HepG2 (cell line): ENCODE measurements around the gene DUS1L. TPM values are rescaled to one million over a fixed set of nuclear protein-coding genes. Genes with fewer than 3 reads are reported as not detected.

Source experiments
- KLF16 ChIP-seq, 2 experiments: sonication (generic) in 1 of 2; formaldehyde crosslinking in 1 of 2; IDR thresholded peaks; 2 replicates each; pipeline versions ENCODE4 v1.6.1 to v1.8.0; 2016 to 2023; ENCODE audit warnings: missing genetic modification reagents in 2 of 2, missing compliant biosample characterization in 1 of 2
- NONO ChIP-seq, 2 experiments: fragments of 450-650 bp in 1 of 2; sonication (generic) in 1 of 2; formaldehyde crosslinking in 1 of 2; IDR thresholded peaks in 1 of 2; conservative IDR thresholded peaks in 1 of 2; 2 replicates each; pipeline versions ENCODE4 v1.6.1 to v1.8.0; 2017 to 2022; ENCODE audit warnings: mild to moderate bottlenecking in 1 of 2, missing genetic modification reagents in 1 of 2, moderate library complexity in 1 of 2
- NR1H2 ChIP-seq: sonication (generic); formaldehyde crosslinking; IDR thresholded peaks from 2 replicates; pipeline ENCODE4 v1.8.1; 2022; ENCODE audit warnings: low read depth, missing genetic modification reagents, borderline replicate concordance
- POLR2A ChIP-seq, 2 experiments: IDR thresholded peaks; 2 replicates each; pipeline ENCODE4 v1.6.1; 2011; ENCODE audit warnings: low read depth in 2 of 2, low read length in 2 of 2, mild to moderate bottlenecking in 1 of 2, moderate library complexity in 1 of 2; ENCODE audit not compliant: insufficient read depth in 1 of 2
- POLR2G ChIP-seq: fragments of 200-400 bp; formaldehyde crosslinking; IDR thresholded peaks from 2 replicates; pipeline ENCODE4 v1.6.1; 2018; ENCODE audit warnings: mild to moderate bottlenecking, low read depth, low read length, moderate library complexity
- REL ChIP-seq: sonication (generic); formaldehyde crosslinking; conservative IDR thresholded peaks from 2 replicates; pipeline ENCODE4 v1.8.0; 2022; ENCODE audit warnings: mild to moderate bottlenecking, missing genetic modification reagents, moderate library complexity
- THAP11 ChIP-seq: IDR thresholded peaks from 2 replicates; pipeline ENCODE4 v1.6.1; 2016; ENCODE audit warnings: missing biosample characterization, missing genetic modification reagents
- TP53 ChIP-seq: sonication (generic); formaldehyde crosslinking; conservative IDR thresholded peaks from 2 replicates; pipeline ENCODE4 v1.4.0; 2020; ENCODE audit warnings: missing genetic modification reagents
- ZNF335 ChIP-seq: sonication (generic); formaldehyde crosslinking; IDR thresholded peaks from 2 replicates; pipeline ENCODE4 v1.4.0; 2020; ENCODE audit warnings: missing genetic modification reagents
- ZNF382 ChIP-seq: sonication (generic); formaldehyde crosslinking; IDR thresholded peaks from 2 replicates; pipeline ENCODE4 v1.5.0; 2020; ENCODE audit warnings: missing genetic modification reagents, mild to moderate bottlenecking, borderline replicate concordance
- ZNF44 ChIP-seq: sonication (generic); formaldehyde crosslinking; IDR thresholded peaks from 2 replicates; pipeline ENCODE4 v1.5.1; 2020; ENCODE audit warnings: mild to moderate bottlenecking, missing genetic modification reagents
- ZNF451 ChIP-seq: sonication (generic); formaldehyde crosslinking; IDR thresholded peaks from 2 replicates; pipeline ENCODE4 v1.5.0; 2020; ENCODE audit warnings: mild to moderate bottlenecking, missing genetic modification reagents
- ZNF556 ChIP-seq: sonication (generic); formaldehyde crosslinking; IDR thresholded peaks from 2 replicates; pipeline ENCODE4 v1.4.0; 2020; ENCODE audit warnings: mild to moderate bottlenecking, missing genetic modification reagents, borderline replicate concordance
- polyA plus RNA-seq, 8 experiments: library from polyadenylated mRNA; depleted of rRNA in 3 of 8; stranded (reverse) in 7 of 8; unstranded in 1 of 8; fragments of >200 nt; fragmentation: Illumina TruSeq in 4 of 8; extraction: Trizol in 4 of 8; gene quantifications; 2 replicates each; pipeline versions ENCODE4 v1.2.1 to v1.2.3, GENCODE V29; 2011 to 2016; ENCODE audit warnings: low read depth in 4 of 8, missing spikeins in 1 of 8, mixed read lengths in 1 of 8; ENCODE audit not compliant: insufficient read depth in 1 of 8
- total RNA-seq, 5 experiments: library from RNA; depleted of rRNA; stranded (reverse); fragments of >200 nt; fragmentation: Illumina TruSeq; extraction: Trizol; gene quantifications; 2 replicates each; pipeline ENCODE4 v1.2.3, GENCODE V29; 2016; ENCODE audit warnings: low read depth in 1 of 5
- TF ChIP-seq, protein P1 (sequence below): IDR thresholded peaks from 2 replicates; pipeline ENCODE4 v1.6.1; 2016; ENCODE audit warnings: low read depth, control low read depth
- TF ChIP-seq, protein P2 (sequence below), 2 experiments: sonication (generic) in 1 of 2; formaldehyde crosslinking in 1 of 2; IDR thresholded peaks; 2 replicates each; pipeline versions ENCODE4 v1.5.1 to v1.6.1; 2011 to 2020; ENCODE audit warnings: borderline replicate concordance in 1 of 2, low read depth in 1 of 2, low read length in 1 of 2, mild to moderate bottlenecking in 1 of 2, missing genetic modification reagents in 1 of 2, moderate library complexity in 1 of 2
- TF ChIP-seq, protein P3 (sequence below): IDR thresholded peaks from 2 replicates; pipeline ENCODE4 v1.6.1; 2016; ENCODE audit warnings: mild to moderate bottlenecking
- TF ChIP-seq, protein P4 (sequence below): sonication (generic); formaldehyde crosslinking; IDR thresholded peaks from 2 replicates; pipeline ENCODE4 v1.5.0; 2020; ENCODE audit warnings: mild to moderate bottlenecking, missing genetic modification reagents, borderline replicate concordance
- TF ChIP-seq, protein P5 (sequence below): sonication (generic); formaldehyde crosslinking; IDR thresholded peaks from 2 replicates; pipeline ENCODE4 v1.4.0; 2020; ENCODE audit warnings: missing genetic modification reagents

Gene DUS1L
- total and polyA plus RNA-seq, 2 of the 13 experiments (the other 11 are each of a cell fraction or from before 2014, with no cell fraction given), result 81.0 to 109 TPM

- TF ChIP-seq, protein P1, sequence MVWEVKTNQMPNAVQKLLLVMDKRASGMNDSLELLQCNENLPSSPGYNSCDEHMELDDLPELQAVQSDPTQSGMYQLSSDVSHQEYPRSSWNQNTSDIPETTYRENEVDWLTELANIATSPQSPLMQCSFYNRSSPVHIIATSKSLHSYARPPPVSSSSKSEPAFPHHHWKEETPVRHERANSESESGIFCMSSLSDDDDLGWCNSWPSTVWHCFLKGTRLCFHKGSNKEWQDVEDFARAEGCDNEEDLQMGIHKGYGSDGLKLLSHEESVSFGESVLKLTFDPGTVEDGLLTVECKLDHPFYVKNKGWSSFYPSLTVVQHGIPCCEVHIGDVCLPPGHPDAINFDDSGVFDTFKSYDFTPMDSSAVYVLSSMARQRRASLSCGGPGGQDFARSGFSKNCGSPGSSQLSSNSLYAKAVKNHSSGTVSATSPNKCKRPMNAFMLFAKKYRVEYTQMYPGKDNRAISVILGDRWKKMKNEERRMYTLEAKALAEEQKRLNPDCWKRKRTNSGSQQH (CRISPR knock-in tag), result no peak
- TF ChIP-seq, protein P2, sequence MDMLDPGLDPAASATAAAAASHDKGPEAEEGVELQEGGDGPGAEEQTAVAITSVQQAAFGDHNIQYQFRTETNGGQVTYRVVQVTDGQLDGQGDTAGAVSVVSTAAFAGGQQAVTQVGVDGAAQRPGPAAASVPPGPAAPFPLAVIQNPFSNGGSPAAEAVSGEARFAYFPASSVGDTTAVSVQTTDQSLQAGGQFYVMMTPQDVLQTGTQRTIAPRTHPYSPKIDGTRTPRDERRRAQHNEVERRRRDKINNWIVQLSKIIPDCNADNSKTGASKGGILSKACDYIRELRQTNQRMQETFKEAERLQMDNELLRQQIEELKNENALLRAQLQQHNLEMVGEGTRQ (IDR thresholded peaks at IDR 0.05; ENCODE audit: low read depth, low read length), result no peak
- TF ChIP-seq, protein P2 (CRISPR knock-in tag; IDR thresholded peaks at IDR 0.05; ENCODE audit: borderline replicate concordance), result no peak
- TF ChIP-seq THAP11 (CRISPR knock-in tag) (peak; percentile 66; the same call in 1 of the 2 replicates), ZNF44 (CRISPR knock-in tag) (peak; percentile 69; the same call in 1 of the 2 replicates), TP53 (CRISPR knock-in tag) (no peak), ZNF335 (CRISPR knock-in tag) (0 out of 2 replicates have a peak, but pooled peaks have one; percentile 48), POLR2A (IDR thresholded peaks at IDR 0.05; ENCODE audit: insufficient read depth in 1 of 2, low read depth in 2 of 2, low read length in 2 of 2) (no peak; a peak in 1 of 4 replicates), KLF16 (CRISPR knock-in tag; IDR thresholded peaks at IDR 0.05) (peak in 1 of 2 experiments; percentile 35; a peak in 1 of 4 replicates), ZNF451 (CRISPR knock-in tag) (peak; percentile 71; the same call in 1 of the 2 replicates), REL (0 out of 2 replicates have a peak, but pooled peaks have one; percentile 25), NONO (IDR thresholded peaks at IDR 0.05) (no peak), NONO (CRISPR knock-in tag; conservative IDR thresholded peaks at IDR 0.05) (peak; percentile 79), ZNF382 (no peak), ZNF556 (CRISPR knock-in tag) (peak; percentile 14; the same call in 1 of the 2 replicates), POLR2G (peak; percentile 74), NR1H2 (CRISPR knock-in tag) (no peak)
- TF ChIP-seq, protein P3, sequence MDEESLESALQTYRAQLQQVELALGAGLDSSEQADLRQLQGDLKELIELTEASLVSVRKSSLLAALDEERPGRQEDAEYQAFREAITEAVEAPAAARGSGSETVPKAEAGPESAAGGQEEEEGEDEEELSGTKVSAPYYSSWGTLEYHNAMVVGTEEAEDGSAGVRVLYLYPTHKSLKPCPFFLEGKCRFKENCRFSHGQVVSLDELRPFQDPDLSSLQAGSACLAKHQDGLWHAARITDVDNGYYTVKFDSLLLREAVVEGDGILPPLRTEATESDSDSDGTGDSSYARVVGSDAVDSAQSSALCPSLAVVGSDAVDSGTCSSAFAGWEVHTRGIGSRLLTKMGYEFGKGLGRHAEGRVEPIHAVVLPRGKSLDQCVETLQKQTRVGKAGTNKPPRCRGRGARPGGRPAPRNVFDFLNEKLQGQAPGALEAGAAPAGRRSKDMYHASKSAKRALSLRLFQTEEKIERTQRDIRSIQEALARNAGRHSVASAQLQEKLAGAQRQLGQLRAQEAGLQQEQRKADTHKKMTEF (CRISPR knock-in tag), result 0 out of 2 replicates have a peak, but pooled peaks have one; percentile 53
- TF ChIP-seq, protein P4, sequence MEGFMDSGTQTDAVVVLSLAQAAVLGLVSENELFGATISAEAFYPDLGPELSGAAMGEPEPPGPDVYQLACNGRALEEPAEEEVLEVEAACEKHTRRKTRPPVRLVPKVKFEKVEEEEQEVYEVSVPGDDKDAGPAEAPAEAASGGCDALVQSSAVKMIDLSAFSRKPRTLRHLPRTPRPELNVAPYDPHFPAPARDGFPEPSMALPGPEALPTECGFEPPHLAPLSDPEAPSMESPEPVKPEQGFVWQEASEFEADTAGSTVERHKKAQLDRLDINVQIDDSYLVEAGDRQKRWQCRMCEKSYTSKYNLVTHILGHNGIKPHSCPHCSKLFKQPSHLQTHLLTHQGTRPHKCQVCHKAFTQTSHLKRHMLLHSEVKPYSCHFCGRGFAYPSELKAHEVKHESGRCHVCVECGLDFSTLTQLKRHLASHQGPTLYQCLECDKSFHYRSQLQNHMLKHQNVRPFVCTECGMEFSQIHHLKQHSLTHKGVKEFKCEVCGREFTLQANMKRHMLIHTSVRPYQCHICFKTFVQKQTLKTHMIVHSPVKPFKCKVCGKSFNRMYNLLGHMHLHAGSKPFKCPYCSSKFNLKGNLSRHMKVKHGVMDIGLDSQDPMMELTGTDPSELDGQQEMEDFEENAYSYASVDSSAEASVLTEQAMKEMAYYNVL (CRISPR knock-in tag), result peak; percentile 12; the same call in 1 of the 2 replicates
- TF ChIP-seq, protein P5, sequence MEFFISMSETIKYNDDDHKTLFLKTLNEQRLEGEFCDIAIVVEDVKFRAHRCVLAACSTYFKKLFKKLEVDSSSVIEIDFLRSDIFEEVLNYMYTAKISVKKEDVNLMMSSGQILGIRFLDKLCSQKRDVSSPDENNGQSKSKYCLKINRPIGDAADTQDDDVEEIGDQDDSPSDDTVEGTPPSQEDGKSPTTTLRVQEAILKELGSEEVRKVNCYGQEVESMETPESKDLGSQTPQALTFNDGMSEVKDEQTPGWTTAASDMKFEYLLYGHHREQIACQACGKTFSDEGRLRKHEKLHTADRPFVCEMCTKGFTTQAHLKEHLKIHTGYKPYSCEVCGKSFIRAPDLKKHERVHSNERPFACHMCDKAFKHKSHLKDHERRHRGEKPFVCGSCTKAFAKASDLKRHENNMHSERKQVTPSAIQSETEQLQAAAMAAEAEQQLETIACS (CRISPR knock-in tag), result no peak
Observed at GRCh38 chr17:82019690-82020571, 45.7 kb downstream of the DUS1L start (continued).
